Measurements from ENCODE around the gene SF3B1. TPM values are rescaled to one million over a fixed set of nuclear protein-coding genes. Genes with fewer than 3 reads are reported as not detected.
"Not testable (repeated sequence)": the region's sequence is repeated elsewhere in the genome, so short reads cannot be mapped to it uniquely, and the experiment has no call there.

Gene SF3B1
- total RNA-seq, 1 experiment from 2014 or later = 249 TPM

- H3K9me3 Mint-ChIP-seq (ENCODE audit: low read depth, unreplicated experiment) = no peaks in the 10 kb centered on the region
- DNase-seq = no peak
- H3K4me3 Mint-ChIP-seq (ENCODE audit: low read depth, unreplicated experiment) = peak overlapping the region; percentile 95
- peaks cover 9% of the 10 kb centered on the region for H3K4me1 Mint-ChIP-seq (ENCODE audit: low read depth, unreplicated experiment)
- peaks cover 23% of the 10 kb centered on the region for H3K36me3 Mint-ChIP-seq (ENCODE audit: insufficient read depth, unreplicated experiment)
- no peak for TF ChIP-seq CTCF (IDR thresholded peaks at IDR 0.05; ENCODE audit: unreplicated experiment)
- CTCF ChIA-PET = interaction anchor here (0.7 to 1.7 kb wide), 4 partner anchors 13 to 1475 kb away, joined by 3 to 8 read pairs (median 4); partner anchors contain the start of genes HSPD1, HSPE1 and SF3B1
- peak overlapping the region; percentile 97 for H3K27ac Mint-ChIP-seq (ENCODE audit: unreplicated experiment)
- no TSS peak for BruUV-seq (replicated peaks)
- no peaks in the 10 kb centered on the region for H3K27me3 Mint-ChIP-seq (ENCODE audit: unreplicated experiment)
- intact Hi-C loops (cut with micrococcal nuclease; ENCODE audit: unreplicated experiment) = no loop called here
These were observed 17.9 kb upstream of the SF3B1 start for GRCh38 chr2:197452754-197453122.

GRCh38 chr2:197450935-197451358 is 16.1 kb upstream of the SF3B1 start:
- H3K4me1 Mint-ChIP-seq (ENCODE audit: low read depth, unreplicated experiment); DNase-seq; H3K4me3 Mint-ChIP-seq (ENCODE audit: low read depth, unreplicated experiment); CTCF ChIA-PET; H3K9me3 Mint-ChIP-seq (ENCODE audit: low read depth, unreplicated experiment); BruUV-seq (replicated peaks); H3K27ac Mint-ChIP-seq (ENCODE audit: unreplicated experiment); intact Hi-C loops (cut with micrococcal nuclease; ENCODE audit: unreplicated experiment); H3K27me3 Mint-ChIP-seq (ENCODE audit: unreplicated experiment): not testable (repeated sequence)
- H3K36me3 Mint-ChIP-seq (ENCODE audit: insufficient read depth, unreplicated experiment) = peaks cover 23% of the 10 kb centered on the region

- Mint-ChIP-seq H3K4me3 (ENCODE audit: low read depth, unreplicated experiment) (no peak overlapping the region), H3K27ac (ENCODE audit: unreplicated experiment) (no peak overlapping the region), H3K9me3 (ENCODE audit: low read depth, unreplicated experiment) (no peaks in the 10 kb centered on the region), H3K27me3 (ENCODE audit: unreplicated experiment) (no peaks in the 10 kb centered on the region), H3K4me1 (ENCODE audit: low read depth, unreplicated experiment) (peaks cover 9% of the 10 kb centered on the region), H3K36me3 (ENCODE audit: insufficient read depth, unreplicated experiment) (peaks cover 23% of the 10 kb centered on the region)
- BruUV-seq (replicated peaks) = no TSS peak
- no peak for DNase-seq
- CTCF ChIA-PET = no interaction called here
- intact Hi-C loops (cut with micrococcal nuclease; ENCODE audit: unreplicated experiment) = no loop called here
- TF ChIP-seq CTCF (IDR thresholded peaks at IDR 0.05; ENCODE audit: unreplicated experiment) = no peak
These were observed 15.6 kb upstream of the SF3B1 start for GRCh38 chr2:197450465-197450864.

- no peaks in the 10 kb centered on the region for H3K4me1 Mint-ChIP-seq (ENCODE audit: low read depth, unreplicated experiment)
- no peaks in the 10 kb centered on the region for H3K9me3 Mint-ChIP-seq (ENCODE audit: low read depth, unreplicated experiment)
- DNase-seq = no peak
- H3K27ac Mint-ChIP-seq (ENCODE audit: unreplicated experiment) = no peak overlapping the region
- CTCF ChIA-PET = interaction anchor here (0.7 kb wide), 1 partner anchor 348 kb away, joined by 3 read pairs; no protein-coding TSS in a partner anchor
- H3K27me3 Mint-ChIP-seq (ENCODE audit: unreplicated experiment) = no peaks in the 10 kb centered on the region
- intact Hi-C loops (cut with micrococcal nuclease; ENCODE audit: unreplicated experiment) = no loop called here
- no peaks in the 10 kb centered on the region for H3K36me3 Mint-ChIP-seq (ENCODE audit: insufficient read depth, unreplicated experiment)
- no TSS peak for BruUV-seq (replicated peaks)
- TF ChIP-seq CTCF (IDR thresholded peaks at IDR 0.05; ENCODE audit: unreplicated experiment) = no peak
- no peak overlapping the region for H3K4me3 Mint-ChIP-seq (ENCODE audit: low read depth, unreplicated experiment)
These were observed 12.0 kb upstream of the SF3B1 start for GRCh38 chr2:197446844-197447243.

GRCh38 chr2:197445746-197446145 is 10.9 kb upstream of the SF3B1 start:
- CTCF ChIA-PET = no interaction called here
- intact Hi-C loops (cut with micrococcal nuclease; ENCODE audit: unreplicated experiment) = no loop called here
- no peak for DNase-seq
- H3K9me3 Mint-ChIP-seq (ENCODE audit: low read depth, unreplicated experiment) = no peaks in the 10 kb centered on the region
- H3K27ac Mint-ChIP-seq (ENCODE audit: unreplicated experiment) = no peak overlapping the region
- H3K4me3 Mint-ChIP-seq (ENCODE audit: low read depth, unreplicated experiment) = no peak overlapping the region
- H3K27me3 Mint-ChIP-seq (ENCODE audit: unreplicated experiment) = no peaks in the 10 kb centered on the region
- BruUV-seq (replicated peaks) = no TSS peak
- H3K36me3 Mint-ChIP-seq (ENCODE audit: insufficient read depth, unreplicated experiment) = no peaks in the 10 kb centered on the region
- no peak for TF ChIP-seq CTCF (IDR thresholded peaks at IDR 0.05; ENCODE audit: unreplicated experiment)
- H3K4me1 Mint-ChIP-seq (ENCODE audit: low read depth, unreplicated experiment) = no peaks in the 10 kb centered on the region
